DMS79 (cell line): ENCODE results near the gene RHEX.

Experiments
- DNase-seq: peaks from one replicate; lab custom pipeline; 2025; lab: John Stamatoyannopoulos, UW

The RHEX gene

GRCh38 chr1:206117151-206117948, 64.4 kb downstream of the RHEX start, which contains the start of gene AVPR1B:
Gene AVPR1B, minus strand, starts transcription at chr1:206117388. Its CDS starts 498 bp downstream, at chr1:206116890.
- peak; percentile 29 for DNase-seq

- no peak for DNase-seq
Observed at GRCh38 chr1:206120406-206120805, 67.4 kb downstream of the RHEX start.

GRCh38 chr1:206121269-206121668, 68.3 kb downstream of the RHEX start:
- no peak for DNase-seq

- DNase-seq = no peak
Observed at GRCh38 chr1:206122686-206123085, 69.7 kb downstream of the RHEX start.

GRCh38 chr1:206125346-206125745, 72.4 kb downstream of the RHEX start:
- no peak for DNase-seq

GRCh38 chr1:206127336-206127735, 74.4 kb downstream of the RHEX start:
- DNase-seq = no peak

GRCh38 chr1:206128196-206128595, 75.2 kb downstream of the RHEX start:
- DNase-seq = no peak

GRCh38 chr1:206131037-206131436, 78.1 kb downstream of the RHEX start:
- DNase-seq = no peak

- DNase-seq = no peak
Observed at GRCh38 chr1:206133751-206134415, 80.9 kb downstream of the RHEX start.

GRCh38 chr1:206135248-206135647, 82.3 kb downstream of the RHEX start:
- no peak for DNase-seq

GRCh38 chr1:206136241-206136640, 83.3 kb downstream of the RHEX start:
- DNase-seq = peak; percentile 28

GRCh38 chr1:206142011-206142410, 89.0 kb downstream of the RHEX start:
- DNase-seq = no peak

- no peak for DNase-seq
Observed at GRCh38 chr1:206142770-206143169, 89.8 kb downstream of the RHEX start.

GRCh38 chr1:206143537-206144172, 90.7 kb downstream of the RHEX start:
- DNase-seq = no peak

- DNase-seq = no peak
Observed at GRCh38 chr1:206144605-206145004, 91.6 kb downstream of the RHEX start.

GRCh38 chr1:206145771-206146290, 92.9 kb downstream of the RHEX start:
- DNase-seq = no peak
